K562 (cell line): ENCODE measurements around the gene CREG2. TPM values are rescaled to one million over a fixed set of nuclear protein-coding genes. Genes with fewer than 3 reads are reported as not detected.

Experiments used
- CBFA2T3 ChIP-seq: fragments of 450-650 bp; IDR thresholded peaks from 2 replicates; pipeline ENCODE4 v1.6.1; 2017
- CBX2 ChIP-seq: fragments of 200-600 bp; sonication (generic); IDR thresholded peaks from one replicate; pipeline ENCODE4 v1.6.1; 2012; ENCODE audit warnings: mild to moderate bottlenecking, low read length, inconsistent platforms; ENCODE audit not compliant: insufficient read depth, poor library complexity, severe bottlenecking
- CREBBP ChIP-seq: IDR thresholded peaks from one replicate; pipeline ENCODE4 v1.6.1; 2012; ENCODE audit warnings: low read depth, mild to moderate bottlenecking, control low read depth, inconsistent platforms, low read length
- CTCFL ChIP-seq: IDR thresholded peaks from 2 replicates; pipeline ENCODE4 v1.6.1; 2011; ENCODE audit warnings: borderline replicate concordance, low read depth, mild to moderate bottlenecking, moderate library complexity, low read length; ENCODE audit not compliant: insufficient read depth, poor library complexity, severe bottlenecking
- DNMT1 ChIP-seq: fragments of 450-650 bp; IDR thresholded peaks from 2 replicates; pipeline ENCODE4 v1.6.1; 2016; ENCODE audit warnings: antibody characterized with exemption, mild to moderate bottlenecking
- ESRRA ChIP-seq: fragments of 450-650 bp; IDR thresholded peaks from 2 replicates; pipeline ENCODE4 v1.6.1; 2014; ENCODE audit warnings: low read depth, mild to moderate bottlenecking, moderate library complexity, borderline replicate concordance
- ETS1 ChIP-seq: conservative IDR thresholded peaks from 2 replicates; pipeline ENCODE4 v1.6.1; 2011; ENCODE audit warnings: low read depth, mild to moderate bottlenecking, low read length; ENCODE audit not compliant: control insufficient read depth
- FOXA3 ChIP-seq, 2 experiments: fragments of 450-650 bp in 1 of 2; sonication (generic) in 1 of 2; formaldehyde crosslinking; IDR thresholded peaks in 1 of 2; conservative IDR thresholded peaks in 1 of 2; 2 replicates each; pipeline versions ENCODE4 v1.4.0 to v1.8.0; 2020 to 2022; ENCODE audit warnings: mild to moderate bottlenecking in 2 of 2, missing genetic modification reagents in 1 of 2
- FOXJ2 ChIP-seq: fragments of 200-800 bp; sonication (Bioruptor generic); IDR thresholded peaks from 2 replicates; pipeline ENCODE4 v1.6.1; 2016; ENCODE audit warnings: missing genetic modification characterization, missing compliant biosample characterization
- FUS ChIP-seq: fragments of 200-400 bp; formaldehyde crosslinking; optimal IDR thresholded peaks from 2 replicates; pipeline ENCODE3; 2017; ENCODE audit warnings: low read depth, low read length
- IRF2 ChIP-seq: sonication (generic); formaldehyde crosslinking; IDR thresholded peaks from 2 replicates; pipeline ENCODE4 v1.8.1; 2022; ENCODE audit warnings: mild to moderate bottlenecking, missing genetic modification reagents
- KAT7 ChIP-seq: sonication (generic); formaldehyde crosslinking; IDR thresholded peaks from 2 replicates; pipeline ENCODE4 v1.8.0; 2022; ENCODE audit warnings: missing genetic modification reagents, mild to moderate bottlenecking, borderline replicate concordance
- TCF7 ChIP-seq: sonication (generic); IDR thresholded peaks from 2 replicates; pipeline ENCODE4 v1.6.1; 2016; ENCODE audit warnings: antibody characterized with exemption, borderline replicate concordance
- TFAM ChIP-seq: fragments of 250-450 bp; sonication (Bioruptor Pico); conservative IDR thresholded peaks from 2 replicates; pipeline ENCODE4 v1.5.0; 2021; ENCODE audit warnings: mild to moderate bottlenecking, moderate library complexity
- WHSC1 ChIP-seq: IDR thresholded peaks from one replicate; pipeline ENCODE4 v1.6.1; 2012; ENCODE audit warnings: low read length, control low read depth, inconsistent platforms
- ZNF134 ChIP-seq: fragments of 250-450 bp; sonication (Bioruptor Pico); conservative IDR thresholded peaks from 2 replicates; pipeline ENCODE4 v1.4.0; 2020
- ZNF253 ChIP-seq: fragments of 250-450 bp; sonication (Bioruptor Pico); conservative IDR thresholded peaks from 2 replicates; pipeline ENCODE4 v1.6.1; 2021; ENCODE audit warnings: mild to moderate bottlenecking
- ZNF311 ChIP-seq: fragments of 250-450 bp; sonication (Bioruptor Pico); IDR thresholded peaks from 2 replicates; pipeline ENCODE4 v1.4.0; 2020; ENCODE audit warnings: mild to moderate bottlenecking, moderate library complexity
- ZNF431 ChIP-seq: sonication (generic); formaldehyde crosslinking; IDR thresholded peaks from 2 replicates; pipeline ENCODE4 v1.8.0; 2022; ENCODE audit warnings: mild to moderate bottlenecking, missing genetic modification reagents
- ZNF589 ChIP-seq: fragments of 200-800 bp; sonication (Bioruptor generic); IDR thresholded peaks from 2 replicates; pipeline ENCODE4 v1.6.1; 2016; ENCODE audit warnings: low read depth, missing genetic modification characterization, missing compliant biosample characterization
- polyA plus RNA-seq, 8 experiments: library from polyadenylated mRNA; depleted of rRNA in 4 of 8; stranded (reverse) in 5 of 8; unstranded in 3 of 8; fragments of >200 nt; fragmentation: Nextera tagmentation in 2 of 8; fragmentation: Illumina TruSeq in 1 of 8; extraction: Ambion mirVana in 2 of 8; extraction: Trizol in 1 of 8; gene quantifications; 2 replicates each; pipeline versions ENCODE4 v1.2.1 to v1.2.3, GENCODE V29; 2011 to 2014; ENCODE audit warnings: inconsistent platforms in 1 of 8, missing spikeins in 1 of 8
- total RNA-seq, 7 experiments: library from RNA; depleted of rRNA in 6 of 7; stranded (reverse); fragments of >200 nt in 6 of 7; fragmentation: Illumina TruSeq in 2 of 7; extraction: Trizol in 2 of 7; gene quantifications; 2 replicates each; pipeline versions ENCODE4 v1.2.1 to v1.2.3, GENCODE V29; 2011 to 2021; ENCODE audit warnings: low replicate concordance in 1 of 7
- TF ChIP-seq, protein P1 (sequence below): fragments of 250-450 bp; sonication (Bioruptor Pico); IDR thresholded peaks from 2 replicates; pipeline ENCODE4 v1.5.0; 2021
- TF ChIP-seq, protein P2 (sequence below): fragments of 250-450 bp; sonication (Bioruptor Pico); IDR thresholded peaks from 2 replicates; pipeline ENCODE4 v1.4.0; 2020; ENCODE audit warnings: mild to moderate bottlenecking

The CREG2 gene
- total and polyA plus RNA-seq, 9 of the 15 experiments (the other 6 are each of a cell fraction or from before 2014, with no cell fraction given), result not detected

- TF ChIP-seq ZNF311 (CRISPR knock-in tag), result no peak
- TF ChIP-seq FUS, result no peak
- no peak for TF ChIP-seq IRF2
- TF ChIP-seq CBX2, result no peak
- peak; percentile 27; the same call in 1 of the 2 replicates for TF ChIP-seq CBFA2T3
- TF ChIP-seq ZNF431 (CRISPR knock-in tag), result peak; percentile 45
- 0 out of 4 replicates have a peak, but pooled peaks of 1 of the 2 experiments have one; percentile 60 for TF ChIP-seq FOXA3 (CRISPR knock-in tag; conservative IDR thresholded peaks at IDR 0.05 in 1 of 2, IDR thresholded peaks at IDR 0.05 in 1 of 2)
- TF ChIP-seq, protein P1, sequence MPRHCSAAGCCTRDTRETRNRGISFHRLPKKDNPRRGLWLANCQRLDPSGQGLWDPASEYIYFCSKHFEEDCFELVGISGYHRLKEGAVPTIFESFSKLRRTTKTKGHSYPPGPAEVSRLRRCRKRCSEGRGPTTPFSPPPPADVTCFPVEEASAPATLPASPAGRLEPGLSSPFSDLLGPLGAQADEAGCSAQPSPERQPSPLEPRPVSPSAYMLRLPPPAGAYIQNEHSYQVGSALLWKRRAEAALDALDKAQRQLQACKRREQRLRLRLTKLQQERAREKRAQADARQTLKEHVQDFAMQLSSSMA, result no peak
- TF ChIP-seq, protein P2, sequence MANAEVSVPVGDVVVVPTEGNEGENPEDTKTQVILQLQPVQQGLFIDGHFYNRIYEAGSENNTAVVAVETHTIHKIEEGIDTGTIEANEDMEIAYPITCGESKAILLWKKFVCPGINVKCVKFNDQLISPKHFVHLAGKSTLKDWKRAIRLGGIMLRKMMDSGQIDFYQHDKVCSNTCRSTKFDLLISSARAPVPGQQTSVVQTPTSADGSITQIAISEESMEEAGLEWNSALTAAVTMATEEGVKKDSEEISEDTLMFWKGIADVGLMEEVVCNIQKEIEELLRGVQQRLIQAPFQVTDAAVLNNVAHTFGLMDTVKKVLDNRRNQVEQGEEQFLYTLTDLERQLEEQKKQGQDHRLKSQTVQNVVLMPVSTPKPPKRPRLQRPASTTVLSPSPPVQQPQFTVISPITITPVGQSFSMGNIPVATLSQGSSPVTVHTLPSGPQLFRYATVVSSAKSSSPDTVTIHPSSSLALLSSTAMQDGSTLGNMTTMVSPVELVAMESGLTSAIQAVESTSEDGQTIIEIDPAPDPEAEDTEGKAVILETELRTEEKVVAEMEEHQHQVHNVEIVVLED (CRISPR knock-in tag), result peak; percentile 64; the same call in 1 of the 2 replicates
- TF ChIP-seq TFAM (CRISPR knock-in tag), result no peak
- no peak; the same call in 1 of the 2 replicates for TF ChIP-seq ZNF589 (CRISPR knock-in tag)
- no peak for TF ChIP-seq DNMT1
- TF ChIP-seq ZNF134, result no peak
- no peak for TF ChIP-seq CTCFL
- no peak for TF ChIP-seq FOXJ2 (tag)
- no peak; the same call in 1 of the 2 replicates for TF ChIP-seq KAT7 (CRISPR knock-in tag)
- no peak for TF ChIP-seq CREBBP
- no peak for TF ChIP-seq WHSC1
- TF ChIP-seq ESRRA, result peak; percentile 60
- TF ChIP-seq TCF7, result no peak
- TF ChIP-seq ETS1, result no peak
- TF ChIP-seq ZNF253, result no peak
Observed at GRCh38 chr2:101308432-101309210, 78.7 kb downstream of the CREG2 start, which contains the start of gene RNF149 (continued).
